Hematopoietic multipotent progenitor cell treated with erythropoietin and hydrocortisone succinate and interleukin-3 and kit ligand, for 4 days (in vitro differentiated cells): Measurements from ENCODE around the gene C11orf71.

Experiments
- DNase-seq: peaks from one replicate; pipeline ENCODE4 v3.0.0-alpha.2; 2015

Gene C11orf71

GRCh38 chr11:114353443-114353842 lies 46.9 kb downstream of the C11orf71 start:
- DNase-seq: no peak

GRCh38 chr11:114350022-114350421 lies 50.3 kb downstream of the C11orf71 start:
- DNase-seq: no peak
